ENCODE measurements around the gene MIPOL1.

MIPOL1 gene

GRCh38 chr14:37598747-37599506 is 401.2 kb downstream of the MIPOL1 start:
- H3K27me3 ChIP-seq (replicated peaks; ENCODE audit: control insufficient read depth, insufficient read depth, low read length, poor library complexity, severe bottlenecking): peaks cover 55% of the 10 kb centered on the region
- no peaks in the 10 kb centered on the region for H3K9me3 ChIP-seq (ENCODE audit: control insufficient read depth, low read length)
- H3K36me3 ChIP-seq (ENCODE audit: control insufficient read depth, insufficient read depth, low read length): no peaks in the 10 kb centered on the region
- H3K4me1 ChIP-seq (ENCODE audit: control insufficient read depth, insufficient read depth, low read length, poor library complexity, severe bottlenecking): peaks cover 15% of the 10 kb centered on the region
- no peak overlapping the region for H3K27ac ChIP-seq (ENCODE audit: insufficient read depth, low read length, poor library complexity, severe bottlenecking)
- H3K4me3 ChIP-seq (ENCODE audit: insufficient read depth, low read depth, low read length, poor library complexity, severe bottlenecking): no peak overlapping the region
- no peak for DNase-seq

- H3K4me3 ChIP-seq (ENCODE audit: insufficient read depth, low read depth, low read length, poor library complexity, severe bottlenecking): no peak overlapping the region
- peaks cover 15% of the 10 kb centered on the region for H3K4me1 ChIP-seq (ENCODE audit: control insufficient read depth, insufficient read depth, low read length, poor library complexity, severe bottlenecking)
- H3K27me3 ChIP-seq (replicated peaks; ENCODE audit: control insufficient read depth, insufficient read depth, low read length, poor library complexity, severe bottlenecking): peaks cover 49% of the 10 kb centered on the region
- no peaks in the 10 kb centered on the region for H3K9me3 ChIP-seq (ENCODE audit: control insufficient read depth, low read length)
- DNase-seq: no peak
- H3K36me3 ChIP-seq (ENCODE audit: control insufficient read depth, insufficient read depth, low read length): no peaks in the 10 kb centered on the region
- no peak overlapping the region for H3K27ac ChIP-seq (ENCODE audit: insufficient read depth, low read length, poor library complexity, severe bottlenecking)
Observed at GRCh38 chr14:37599507-37600368, 402.0 kb downstream of the MIPOL1 start.

- Histone ChIP-seq H3K4me1 (ENCODE audit: control insufficient read depth, insufficient read depth, low read length, poor library complexity, severe bottlenecking) (peaks cover 6% of the 10 kb centered on the region), H3K27ac (ENCODE audit: insufficient read depth, low read length, poor library complexity, severe bottlenecking) (no peak overlapping the region), H3K36me3 (ENCODE audit: control insufficient read depth, insufficient read depth, low read length) (no peaks in the 10 kb centered on the region), H3K9me3 (ENCODE audit: control insufficient read depth, low read length) (no peaks in the 10 kb centered on the region), H3K27me3 (replicated peaks; ENCODE audit: control insufficient read depth, insufficient read depth, low read length, poor library complexity, severe bottlenecking) (peaks cover 39% of the 10 kb centered on the region), H3K4me3 (ENCODE audit: insufficient read depth, low read depth, low read length, poor library complexity, severe bottlenecking) (no peak overlapping the region)
- no peak for DNase-seq
Observed at GRCh38 chr14:37600880-37601741, 403.4 kb downstream of the MIPOL1 start.

GRCh38 chr14:37601865-37602264 is 404.1 kb downstream of the MIPOL1 start:
- H3K27ac ChIP-seq (ENCODE audit: insufficient read depth, low read length, poor library complexity, severe bottlenecking): no peak overlapping the region
- no peak overlapping the region for H3K4me3 ChIP-seq (ENCODE audit: insufficient read depth, low read depth, low read length, poor library complexity, severe bottlenecking)
- peaks cover 33% of the 10 kb centered on the region for H3K27me3 ChIP-seq (replicated peaks; ENCODE audit: control insufficient read depth, insufficient read depth, low read length, poor library complexity, severe bottlenecking)
- H3K4me1 ChIP-seq (ENCODE audit: control insufficient read depth, insufficient read depth, low read length, poor library complexity, severe bottlenecking): peaks cover 4% of the 10 kb centered on the region
- no peaks in the 10 kb centered on the region for H3K9me3 ChIP-seq (ENCODE audit: control insufficient read depth, low read length)
- no peaks in the 10 kb centered on the region for H3K36me3 ChIP-seq (ENCODE audit: control insufficient read depth, insufficient read depth, low read length)
- no peak for DNase-seq
